ENCODE results near the gene VIP.
"Not testable (repeated sequence)": the region's sequence is repeated elsewhere in the genome, so short reads cannot be mapped to it uniquely, and the experiment has no call there.

Gene VIP

DNA sequence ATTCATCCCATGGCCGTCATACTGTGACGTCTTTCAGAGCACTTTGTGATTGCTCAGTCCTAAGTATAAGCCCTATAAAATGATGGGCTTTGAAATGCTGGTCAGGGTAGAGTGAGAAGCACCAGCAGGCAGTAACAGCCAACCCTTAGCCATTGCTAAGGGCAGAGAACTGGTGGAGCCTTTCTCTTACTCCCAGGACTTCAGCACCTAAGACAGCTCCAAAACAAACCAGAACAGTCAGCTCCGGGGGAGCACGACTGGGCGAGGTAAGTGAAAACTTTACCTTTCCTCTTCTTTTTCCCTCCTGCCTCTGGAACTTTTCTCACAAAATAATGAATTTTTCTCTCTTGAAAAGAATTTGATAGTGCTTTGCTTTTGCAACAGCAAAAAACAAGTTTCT lies at the start of gene VIP:
Gene VIP, plus strand, starts transcription at position 104 of the 400 bp plus-strand sequence. CDS start 1,381 bp downstream, outside the sequence.
- DNase-seq, result no peak

DNA sequence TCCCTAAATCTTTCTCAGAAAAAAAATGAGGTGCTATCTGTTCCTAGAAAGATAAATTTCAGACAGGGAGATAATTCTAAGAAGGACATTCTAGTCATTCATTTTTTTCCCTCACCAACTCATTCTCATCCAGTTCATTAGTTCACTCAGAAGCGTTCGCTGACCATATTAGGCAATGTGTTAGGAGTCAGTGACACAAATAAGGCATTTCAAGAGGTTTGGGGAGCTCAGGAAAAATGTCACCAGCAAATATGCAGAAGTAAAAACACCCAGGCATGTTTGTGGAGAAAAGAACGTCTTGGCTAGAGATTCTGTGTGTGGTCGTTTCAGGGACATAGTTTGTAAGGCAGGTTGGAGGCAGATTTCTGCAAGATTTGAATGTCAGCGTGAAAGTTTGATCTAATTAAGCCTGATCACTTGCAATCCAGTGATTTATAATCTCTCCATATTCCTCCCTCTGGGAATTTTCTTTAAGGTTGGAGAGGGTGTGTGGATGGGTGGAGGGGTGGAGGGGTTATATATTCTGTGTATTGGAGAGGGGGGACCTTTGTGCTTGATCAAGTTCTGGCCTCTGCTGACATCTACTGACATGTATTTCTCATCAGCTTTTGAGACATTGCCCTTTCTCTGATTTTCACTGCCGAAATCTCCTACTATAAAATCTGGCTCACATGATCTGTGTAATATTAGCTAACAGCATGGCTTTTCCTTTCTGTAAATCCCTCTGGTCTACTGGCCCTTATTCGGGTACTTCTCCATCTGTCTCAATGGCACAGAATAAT lies 49.3 kb upstream of the VIP start:
- DNase-seq, result no peak

DNA sequence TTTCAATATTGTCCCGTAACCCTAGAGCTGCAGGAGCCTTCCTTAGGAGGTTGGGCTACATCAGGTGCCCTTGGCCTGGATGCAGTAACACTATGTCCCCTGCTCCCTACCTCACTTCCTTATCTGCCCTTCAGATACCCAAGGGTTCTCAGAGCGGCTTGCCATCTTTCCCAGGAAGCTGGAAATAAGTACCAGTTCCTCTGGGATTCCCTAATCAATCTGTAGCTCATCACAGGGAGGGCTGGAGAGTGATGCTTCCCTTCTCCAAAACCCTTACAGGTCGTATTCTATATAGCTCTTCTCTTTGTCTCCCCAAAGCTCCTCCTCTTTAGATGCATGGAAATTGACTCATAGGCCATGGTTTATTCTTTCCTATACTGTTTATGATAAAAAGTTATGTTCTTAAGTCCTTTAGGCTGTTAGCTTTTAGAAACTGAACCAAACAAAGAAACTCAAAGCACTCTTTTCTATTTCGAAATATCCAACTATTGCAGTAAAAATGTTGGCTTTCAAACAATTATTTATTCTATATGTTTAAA lies 48.7 kb upstream of the VIP start:
- no peak for DNase-seq

DNA sequence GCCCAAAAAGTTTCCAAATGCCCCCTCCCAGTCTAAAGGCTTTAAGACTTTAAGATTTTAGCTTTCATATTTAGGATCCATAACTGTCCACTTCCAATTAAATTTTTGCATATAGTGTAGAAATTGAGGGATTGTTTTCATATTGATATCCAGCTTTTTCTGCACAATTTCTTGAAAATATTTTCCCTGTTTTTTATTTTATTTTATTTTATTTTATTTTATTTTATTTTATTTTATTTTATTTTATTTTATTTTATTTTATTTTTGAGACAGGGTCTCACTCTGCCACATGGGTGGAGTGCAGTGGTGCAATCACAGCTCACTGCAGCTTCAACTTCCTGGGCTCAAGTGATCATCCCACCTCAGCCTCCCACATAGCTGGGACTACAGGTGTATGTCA lies 46.8 kb upstream of the VIP start:
- not testable (repeated sequence) for DNase-seq

DNA sequence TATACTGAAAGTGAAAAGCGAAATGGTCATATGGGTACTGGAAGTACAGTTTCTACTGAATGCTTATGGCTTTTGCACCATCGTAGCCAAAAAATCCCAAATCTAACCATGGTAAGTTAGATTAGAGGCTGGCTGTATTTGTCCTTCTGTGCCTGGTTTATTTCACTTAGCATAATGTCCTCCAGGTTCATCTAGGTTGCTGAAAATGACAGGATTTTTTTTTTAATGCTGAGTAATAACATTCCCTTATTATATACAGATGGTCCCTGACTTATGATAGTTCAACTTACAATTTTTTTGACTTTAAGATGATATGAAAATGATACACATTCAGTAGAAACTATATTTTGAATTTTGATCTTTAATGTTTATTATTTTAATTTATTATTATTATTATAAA lies 45.3 kb upstream of the VIP start:
- no peak for DNase-seq

DNA sequence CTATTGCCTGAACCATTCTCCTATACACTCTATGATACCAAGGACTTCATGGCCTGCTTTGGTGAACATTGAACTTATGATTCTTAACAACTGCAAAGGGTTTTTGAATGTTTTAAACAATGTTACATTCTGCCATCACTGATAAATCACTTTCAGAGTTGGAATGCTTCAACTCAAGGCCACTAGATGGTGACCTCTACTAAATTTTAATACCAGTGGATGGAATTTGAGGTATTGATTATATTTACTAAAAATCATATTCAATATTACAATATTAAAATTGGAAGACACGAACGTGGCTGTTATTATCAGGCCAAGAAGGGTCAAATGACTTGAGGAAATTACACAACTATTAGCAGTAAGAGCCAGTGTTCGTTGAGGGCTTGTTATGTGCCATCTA lies 34.3 kb upstream of the VIP start:
- no peak for DNase-seq

DNA sequence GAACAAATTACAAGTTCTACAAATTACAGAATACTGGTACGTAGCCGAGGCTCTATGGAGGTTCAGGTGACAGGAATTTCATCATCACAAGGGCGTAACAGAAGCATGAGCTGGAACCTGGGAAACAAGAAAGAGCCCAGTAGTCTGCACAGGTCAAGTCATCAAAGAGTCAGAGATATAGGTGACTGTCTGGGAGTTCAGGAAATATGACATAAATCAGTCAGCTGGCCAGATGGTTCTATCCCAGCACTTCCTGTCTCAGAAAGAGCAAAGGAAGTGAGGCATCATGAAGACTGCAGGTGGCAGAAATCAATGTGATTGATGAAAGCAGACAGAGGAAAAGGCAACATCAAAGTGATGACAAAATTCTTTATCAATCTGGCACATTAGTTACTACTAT lies 29.6 kb upstream of the VIP start:
- no peak for DNase-seq

DNA sequence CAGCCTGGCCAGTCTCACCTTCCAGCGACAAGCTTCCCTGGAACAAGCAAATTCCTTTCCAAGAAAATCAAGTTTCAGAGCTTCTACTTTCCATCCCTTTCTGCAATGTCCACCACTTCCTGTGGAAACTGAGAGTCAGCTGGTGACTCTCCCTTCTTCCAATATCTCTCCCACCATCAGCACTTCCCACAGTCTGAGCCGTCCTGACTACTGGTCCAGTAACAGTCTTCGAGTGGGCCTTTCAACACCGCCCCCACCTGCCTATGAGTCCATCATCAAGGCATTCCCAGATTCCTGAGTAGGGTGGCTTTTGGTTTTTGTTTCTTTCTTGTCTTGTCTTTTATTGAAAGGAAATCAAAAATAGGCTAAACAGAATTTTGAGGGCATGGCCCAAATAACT lies 28.6 kb upstream of the VIP start:
- no peak for DNase-seq

DNA sequence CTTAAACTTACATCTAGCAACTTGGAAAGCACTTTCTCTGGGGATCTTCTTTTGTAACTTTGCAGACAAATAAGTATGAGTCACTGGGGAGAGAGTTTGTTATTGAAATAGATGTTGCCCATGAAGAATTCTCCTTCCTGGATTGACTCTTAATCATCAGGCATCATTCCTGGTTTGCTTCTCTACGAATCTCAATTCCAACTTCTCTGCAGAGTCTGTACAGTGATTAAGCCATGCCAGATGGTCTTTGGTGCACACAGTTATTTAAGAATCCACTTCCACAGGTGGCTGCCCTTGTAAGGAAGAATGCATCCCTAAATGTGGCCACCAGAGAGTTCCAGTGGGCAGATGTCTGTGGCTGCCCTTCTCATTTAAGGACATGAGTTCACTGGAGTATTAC lies 27.2 kb upstream of the VIP start:
- no peak for DNase-seq

DNA sequence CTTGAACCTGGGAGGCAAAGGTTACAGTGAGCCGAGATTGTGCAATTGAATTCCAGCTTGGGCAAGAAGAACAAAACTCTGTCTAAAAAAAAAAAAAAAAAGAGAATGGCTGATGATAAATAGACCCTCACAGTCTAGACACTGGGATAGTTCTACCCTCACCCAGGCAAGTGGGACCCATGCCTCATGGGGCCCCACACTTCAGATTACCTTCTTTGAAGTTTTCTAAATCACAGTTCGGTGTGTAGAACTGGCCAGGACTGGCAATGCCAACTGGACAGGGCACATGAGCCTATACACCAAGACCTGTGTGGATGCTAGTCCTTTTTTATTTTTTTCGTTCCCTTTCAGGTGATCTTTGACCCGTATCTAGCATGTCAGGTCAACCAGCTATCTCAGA lies 24.3 kb upstream of the VIP start:
- DNase-seq, result no peak

DNA sequence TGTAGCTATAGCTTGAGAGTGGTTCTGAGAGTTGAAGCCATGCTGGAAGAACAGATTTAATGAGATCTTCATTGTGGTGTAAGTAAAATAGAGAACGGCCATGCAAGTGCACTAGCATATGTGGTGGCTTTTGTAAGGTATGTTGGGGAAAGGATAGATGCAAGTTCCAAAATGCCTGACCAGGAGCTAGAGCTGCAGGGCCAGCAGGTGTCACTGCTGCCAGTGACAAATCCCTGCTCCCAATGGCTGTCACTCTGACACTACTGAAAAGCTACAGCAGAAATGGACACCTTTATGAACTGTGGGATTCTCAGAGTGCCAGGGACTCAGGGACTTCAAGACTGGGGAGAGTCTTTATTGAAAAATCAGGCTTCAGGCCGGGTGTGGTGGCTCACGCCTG lies 23.1 kb upstream of the VIP start:
- no peak for DNase-seq

DNA sequence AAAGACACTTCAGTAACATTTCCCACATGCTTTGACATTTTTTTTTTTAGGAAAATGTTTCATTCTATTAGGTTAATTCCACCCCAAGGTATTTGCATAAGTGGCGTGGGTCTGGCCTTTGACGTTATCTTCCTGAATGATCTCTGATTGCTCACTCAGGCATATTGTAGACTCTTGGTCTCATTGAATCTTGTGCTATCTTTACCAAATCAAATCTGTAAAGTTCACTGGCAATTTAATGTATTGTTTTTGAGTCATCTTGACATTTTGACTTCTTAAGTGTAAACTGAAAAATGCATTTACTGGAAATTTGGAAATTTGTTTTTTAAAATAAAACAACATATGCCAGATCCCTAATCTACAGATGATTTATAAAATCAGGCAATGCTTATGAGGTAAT lies 16.0 kb upstream of the VIP start:
- DNase-seq, result no peak

DNA sequence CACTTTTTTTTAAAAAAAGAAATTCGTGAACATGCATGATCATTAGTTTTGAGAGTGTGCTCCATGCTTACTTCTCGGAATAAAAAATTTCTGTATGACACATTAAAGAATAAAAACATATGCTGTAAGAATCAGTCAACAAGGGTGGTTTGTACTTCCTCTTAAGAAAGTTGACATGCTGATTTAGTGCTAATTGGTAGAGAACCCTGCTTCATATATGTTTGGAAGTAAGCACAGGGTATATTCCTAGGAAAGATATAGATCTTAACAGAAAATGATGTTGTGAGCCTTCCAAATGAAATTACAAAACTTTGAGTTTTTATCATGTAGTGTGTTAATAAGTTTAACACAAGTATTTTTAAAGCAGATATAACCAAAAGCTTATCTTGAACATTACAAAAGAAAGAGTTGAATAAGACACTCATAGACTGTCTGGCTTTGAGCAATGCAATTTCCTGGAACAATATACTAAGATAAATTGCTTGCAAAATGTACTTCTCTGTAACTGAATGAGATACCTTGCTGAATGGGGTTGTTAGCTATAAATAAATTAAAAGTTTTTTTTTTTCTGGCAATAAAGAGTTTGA lies 13.8 kb upstream of the VIP start:
- no peak for DNase-seq

DNA sequence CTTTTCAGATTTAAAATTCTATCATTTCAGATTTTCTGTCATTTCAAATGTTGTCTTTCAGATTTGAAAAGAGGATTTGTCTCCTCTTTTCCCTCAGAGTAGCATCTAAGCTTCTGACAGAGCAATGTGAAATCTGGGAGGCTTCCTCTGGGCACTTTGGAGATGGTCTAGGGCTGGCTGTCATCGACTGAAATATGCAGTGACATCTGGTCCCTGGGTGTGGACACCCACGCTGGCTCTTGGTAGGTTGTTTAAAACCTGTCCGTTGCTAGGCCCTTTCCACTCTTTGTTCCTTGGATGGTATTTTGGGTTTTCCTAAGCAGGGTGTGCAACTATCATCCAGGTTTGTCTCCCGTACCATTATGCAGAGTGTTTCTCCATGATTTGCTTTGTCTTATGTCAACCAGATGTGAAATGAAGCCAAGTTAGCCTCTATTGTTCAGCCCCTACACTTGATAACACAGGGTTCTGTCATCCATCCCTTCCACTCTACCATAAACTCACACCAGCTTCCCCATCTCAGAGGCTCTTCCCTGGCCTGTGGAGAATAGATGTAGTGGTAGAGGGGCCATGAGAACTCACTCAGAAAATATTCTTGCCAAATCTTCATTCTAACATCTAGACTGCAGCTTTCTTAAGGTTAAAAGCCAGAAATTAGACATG lies 5.0 kb upstream of the VIP start:
- no peak for DNase-seq

DNA sequence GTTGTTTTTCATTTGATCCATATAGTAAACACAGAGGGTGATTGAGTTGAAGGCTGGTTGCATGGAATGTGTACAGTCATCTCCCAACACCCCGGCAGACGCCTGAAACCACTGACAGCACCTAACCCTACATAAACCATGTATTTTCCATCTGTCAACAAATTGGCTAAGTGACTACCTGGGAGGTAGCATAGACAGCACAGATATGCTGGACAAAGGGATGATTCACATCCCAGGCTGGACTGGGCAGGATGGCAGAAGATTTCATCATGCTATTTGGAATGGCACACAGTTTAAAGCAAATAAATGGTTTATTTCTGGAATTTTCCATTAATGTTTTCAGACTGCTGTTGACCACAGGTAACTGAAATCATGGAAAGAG lies 4.4 kb upstream of the VIP start:
- no peak for DNase-seq

DNA sequence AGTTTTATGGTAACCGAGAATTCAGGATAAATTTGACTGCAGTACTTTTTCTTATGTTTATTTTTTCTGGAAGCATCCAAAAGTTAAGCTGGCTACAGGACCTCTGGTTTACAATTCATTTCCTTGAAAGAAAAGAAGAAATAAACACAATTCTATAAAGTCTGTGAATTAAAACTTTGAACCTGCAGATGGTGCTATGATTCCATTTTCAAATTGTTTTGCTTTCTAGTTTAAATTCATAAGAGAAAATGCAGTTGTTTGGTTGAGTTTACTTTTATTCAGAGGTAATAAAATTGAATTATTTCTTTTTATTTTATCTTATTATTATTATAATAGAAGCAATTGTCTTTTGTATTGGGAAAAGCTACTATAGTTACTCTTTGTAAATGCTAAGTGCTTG lies 1.8 kb upstream of the VIP start:
- DNase-seq, result no peak

DNA sequence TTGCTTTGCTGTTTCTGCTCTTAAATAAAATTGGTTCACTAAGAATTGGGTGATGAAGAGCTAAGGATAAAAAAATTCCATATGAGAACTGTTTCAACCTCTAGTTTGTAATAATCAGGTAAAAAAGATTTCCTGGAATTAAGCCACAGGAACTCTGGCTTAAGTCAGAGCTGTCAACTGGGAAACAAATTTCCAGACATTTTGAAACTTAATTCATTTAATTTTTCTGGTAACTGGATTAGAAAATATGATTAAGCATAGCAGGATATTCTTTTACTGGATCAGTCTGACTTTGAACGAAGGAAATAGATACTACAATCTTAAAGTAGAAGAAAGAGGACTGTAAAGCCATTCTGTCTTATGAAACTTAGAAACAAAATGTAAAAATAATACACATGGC lies 1.3 kb upstream of the VIP start:
- no peak for DNase-seq

DNA sequence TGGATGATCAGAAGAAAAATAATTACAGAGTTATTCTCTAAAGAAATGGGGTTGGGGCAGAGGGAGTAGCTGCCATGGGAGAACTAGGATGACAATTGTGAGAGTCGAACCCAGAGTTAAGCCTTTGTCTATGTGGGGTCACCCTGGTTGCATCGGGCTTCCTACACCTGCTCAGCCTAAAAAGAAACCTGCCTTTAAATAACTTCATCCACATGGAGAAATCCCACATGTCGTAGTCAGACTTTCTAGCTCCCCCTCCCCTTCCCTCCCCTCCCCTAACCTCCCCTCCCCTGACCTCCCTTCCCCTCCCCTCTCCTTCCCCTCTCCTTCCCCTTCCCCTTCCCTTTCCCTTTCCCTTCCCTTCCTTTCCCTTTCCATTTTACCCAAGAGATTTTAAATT lies 14.7 kb downstream of the VIP start:
- no peak for DNase-seq

DNA sequence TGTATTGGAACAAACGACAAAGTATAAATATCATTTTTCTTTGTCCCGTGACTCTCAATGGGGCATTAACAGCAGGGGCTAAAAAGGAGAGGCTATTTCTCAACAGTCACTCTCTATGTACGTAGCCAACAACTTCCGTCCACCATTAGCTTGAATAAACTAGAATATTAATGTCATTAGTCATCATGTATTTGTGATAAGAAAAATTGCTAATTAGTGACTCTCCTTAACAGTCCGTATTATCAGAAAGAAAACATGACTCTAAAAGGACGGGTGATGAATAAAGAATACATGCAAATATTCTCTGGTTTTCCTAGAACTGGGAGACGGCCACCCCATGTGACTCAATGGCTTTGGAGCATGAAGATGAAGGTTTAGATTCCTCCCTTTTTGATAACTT lies 18.6 kb downstream of the VIP start:
- no peak for DNase-seq

DNA sequence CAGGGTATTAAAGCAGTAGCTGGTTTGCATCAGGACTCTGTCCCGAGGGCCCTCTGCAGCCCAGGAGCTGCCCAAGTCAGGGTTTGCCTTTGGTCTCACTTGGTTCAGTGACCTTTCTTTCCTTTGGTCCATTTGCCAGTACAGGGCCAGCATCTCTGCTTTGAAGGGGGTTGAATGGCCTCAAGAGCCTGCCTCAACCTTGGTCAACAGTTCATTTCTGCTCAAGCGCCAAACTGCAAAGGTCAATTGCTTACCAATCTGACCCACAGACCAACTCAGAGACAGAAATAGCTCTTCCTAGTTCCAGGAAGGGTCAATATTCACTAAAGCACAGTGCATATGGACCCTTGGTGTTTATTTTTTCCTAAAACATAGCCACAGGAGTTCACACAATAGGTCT lies 19.4 kb downstream of the VIP start:
- no peak for DNase-seq

DNA sequence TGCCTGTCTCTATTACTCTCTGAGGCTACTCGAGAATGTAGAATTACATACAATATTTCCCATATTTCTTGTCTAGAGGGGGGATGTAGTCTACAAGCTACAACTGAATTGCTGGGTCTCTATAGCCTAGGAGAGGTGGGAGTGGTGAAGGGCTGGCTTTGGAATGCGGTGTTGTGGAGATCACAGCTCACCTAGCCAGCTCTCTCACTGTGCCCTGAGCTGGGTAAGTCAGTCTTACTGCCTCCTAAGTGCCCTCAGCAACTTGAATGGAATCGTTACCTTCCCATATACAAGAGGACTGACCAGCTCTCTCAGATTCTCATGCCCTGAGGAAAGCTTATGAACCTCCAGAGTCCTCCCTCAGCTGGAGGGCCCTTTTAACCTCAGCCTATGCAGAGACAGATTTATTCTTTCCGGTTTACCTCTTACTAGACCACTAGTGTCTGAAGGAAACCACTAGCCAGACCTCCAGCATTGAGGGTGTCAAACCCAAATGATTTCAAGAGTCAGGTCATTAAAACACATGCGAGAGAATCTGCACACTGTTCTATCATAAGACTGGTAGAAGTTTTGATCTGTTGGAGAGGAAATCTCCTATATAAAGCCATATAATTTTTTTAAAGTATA lies 20.6 kb downstream of the VIP start:
- no peak for DNase-seq

DNA sequence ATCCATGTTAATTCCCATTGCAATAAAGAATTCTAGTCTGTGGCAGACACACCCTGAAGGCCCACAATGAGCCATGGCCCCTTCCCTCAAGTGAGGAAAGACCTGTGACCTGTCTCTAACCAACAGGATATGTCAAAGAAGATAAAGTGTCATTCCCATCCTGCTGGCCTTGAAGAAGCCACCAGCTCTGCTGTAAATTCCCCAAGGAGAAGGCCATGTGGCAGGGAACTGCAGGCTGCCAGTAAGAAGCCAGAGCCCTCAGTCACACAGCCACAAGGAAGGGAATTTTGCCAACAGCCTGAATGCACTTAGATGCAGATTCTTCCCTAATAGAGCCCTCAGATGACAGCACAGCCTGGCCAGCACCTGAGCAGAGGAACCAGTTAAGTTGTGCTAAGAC lies 24.8 kb downstream of the VIP start:
- no peak for DNase-seq

DNA sequence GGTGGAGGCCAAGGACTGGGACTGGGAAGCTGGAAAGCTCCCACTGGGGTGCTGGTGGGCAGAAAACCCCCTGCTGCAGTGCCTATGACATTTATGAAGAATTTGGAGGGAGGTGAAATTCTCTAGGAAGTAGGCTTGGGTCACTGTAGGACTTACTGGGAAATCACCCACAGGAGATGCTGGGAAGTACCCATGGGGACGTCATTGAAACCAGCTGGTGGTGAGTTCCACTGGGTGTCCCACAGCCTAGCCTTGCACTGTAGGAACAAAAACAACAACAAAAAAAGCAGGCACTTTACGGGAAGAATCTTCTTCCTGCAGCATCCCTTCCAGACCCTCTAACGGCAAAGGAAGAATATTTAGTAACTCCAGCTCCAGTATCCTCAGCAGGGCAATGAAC lies 26.2 kb downstream of the VIP start:
- DNase-seq, result no peak
